WTC11 (cell line): ENCODE measurements around the gene C1orf198. TPM values are rescaled to one million over a fixed set of nuclear protein-coding genes. Genes with fewer than 3 reads are reported as not detected.

Experiments
- ATAC-seq: fragments of 200-7000 bp; cut with Tn5 transposase; 2 replicates; pipeline ENCODE4 v1.10.0; 2021; ENCODE audit warnings: mild to moderate bottlenecking, moderate library complexity
- CTCF ChIA-PET: fragments of 300-600 bp; sonication (Branson Sonifier 250); formaldehyde crosslinking; loops from one replicate; lab custom pipeline; 2021; ENCODE audit warnings: antibody characterized with exemption; lab: Charles Lee
- POLR2A ChIA-PET: fragments of 350-600 bp; sonication (Branson Sonifier 250); formaldehyde crosslinking; loops from one replicate; lab custom pipeline; 2021; ENCODE audit warnings: antibody characterized with exemption; lab: Charles Lee
- DNase-seq: peaks from one replicate; pipeline ENCODE4 v3.0.0; 2021; ENCODE audit warnings: low spot score
- H3K27ac Mint-ChIP-seq: 2 replicates; pipeline ENCODE4 v1.8.0; 2021; ENCODE audit warnings: mixed read lengths
- H3K27me3 Mint-ChIP-seq: 2 replicates; pipeline ENCODE4 v1.8.0; 2021; ENCODE audit warnings: low read depth, mild to moderate bottlenecking, moderate library complexity, mixed read lengths
- H3K36me3 Mint-ChIP-seq: 2 replicates; pipeline ENCODE4 v1.8.0; 2021; ENCODE audit warnings: mixed read lengths
- H3K4me1 Mint-ChIP-seq: 2 replicates; pipeline ENCODE4 v1.8.0; 2022; ENCODE audit warnings: mixed read lengths
- H3K4me3 Mint-ChIP-seq: 2 replicates; pipeline ENCODE4 v1.8.0; 2021; ENCODE audit warnings: mild to moderate bottlenecking, moderate library complexity, mixed read lengths
- H3K9me3 Mint-ChIP-seq: 2 replicates; pipeline ENCODE4 v1.8.0; 2021; ENCODE audit warnings: mixed read lengths
- ETV6 ChIP-seq: sonication (generic); formaldehyde crosslinking; IDR thresholded peaks from 2 replicates; pipeline ENCODE4 v1.8.1; 2022; ENCODE audit warnings: mild to moderate bottlenecking, missing genetic modification reagents
- FOXJ3 ChIP-seq: sonication (generic); formaldehyde crosslinking; IDR thresholded peaks from 2 replicates; pipeline ENCODE4 v1.9.0; 2021; ENCODE audit warnings: missing genetic modification reagents, mild to moderate bottlenecking, borderline replicate concordance
- GTF2I ChIP-seq: fragments of 250-450 bp; sonication (Bioruptor Pico); conservative IDR thresholded peaks from 2 replicates; pipeline ENCODE4 v1.4.0; 2021; ENCODE audit warnings: mild to moderate bottlenecking
- KAT7 ChIP-seq: sonication (generic); formaldehyde crosslinking; IDR thresholded peaks from 2 replicates; pipeline ENCODE4 v1.8.1; 2023; ENCODE audit warnings: missing genetic modification reagents, mild to moderate bottlenecking, borderline replicate concordance
- NR1H2 ChIP-seq: sonication (generic); formaldehyde crosslinking; IDR thresholded peaks from 2 replicates; pipeline ENCODE4 v1.9.0; 2021; ENCODE audit warnings: mild to moderate bottlenecking, moderate library complexity, missing genetic modification reagents
- PRRX2 ChIP-seq: fragments of 250-450 bp; sonication (Bioruptor Pico); IDR thresholded peaks from 2 replicates; pipeline ENCODE4 v1.8.0; 2021; ENCODE audit warnings: mild to moderate bottlenecking
- SOX15 ChIP-seq: fragments of 250-450 bp; sonication (Bioruptor Pico); IDR thresholded peaks from 2 replicates; pipeline ENCODE4 v1.9.0; 2021; ENCODE audit warnings: mild to moderate bottlenecking
- TP53 ChIP-seq: sonication (generic); formaldehyde crosslinking; IDR thresholded peaks from 2 replicates; pipeline ENCODE4 v1.8.1; 2023; ENCODE audit warnings: mild to moderate bottlenecking, missing genetic modification reagents
- ZNF263 ChIP-seq: sonication (generic); formaldehyde crosslinking; IDR thresholded peaks from 2 replicates; pipeline ENCODE4 v1.8.1; 2022; ENCODE audit warnings: low read depth, mild to moderate bottlenecking, moderate library complexity, missing genetic modification reagents
- ZNF317 ChIP-seq: sonication (generic); formaldehyde crosslinking; IDR thresholded peaks from 2 replicates; pipeline ENCODE4 v1.8.1; 2023; ENCODE audit warnings: low read depth, mild to moderate bottlenecking, moderate library complexity, missing genetic modification reagents, borderline replicate concordance
- ZNF396 ChIP-seq: fragments of 250-450 bp; sonication (Bioruptor Pico); IDR thresholded peaks from 2 replicates; pipeline ENCODE4 v1.8.0; 2021; ENCODE audit warnings: mild to moderate bottlenecking, moderate library complexity, borderline replicate concordance
- total RNA-seq: library from RNA; stranded (reverse); gene quantifications from 3 replicates; pipeline ENCODE4 v1.2.3, GENCODE V29; 2021
- TF ChIP-seq, protein P1 (sequence below): sonication (generic); formaldehyde crosslinking; IDR thresholded peaks from 2 replicates; pipeline ENCODE4 v1.8.1; 2023; ENCODE audit warnings: mild to moderate bottlenecking, moderate library complexity, missing genetic modification reagents
- TF ChIP-seq, protein P2 (sequence below): fragments of 250-450 bp; sonication (Bioruptor Pico); IDR thresholded peaks from 2 replicates; pipeline ENCODE4 v2.1.2; 2022; ENCODE audit warnings: mild to moderate bottlenecking, moderate library complexity
- TF ChIP-seq, protein P3 (sequence below): fragments of 250-450 bp; sonication (Bioruptor Pico); IDR thresholded peaks from 2 replicates; pipeline ENCODE4 v1.9.0; 2021; ENCODE audit warnings: mild to moderate bottlenecking
- TF ChIP-seq, protein P4 (sequence below): fragments of 200-600 bp; IDR thresholded peaks from 2 replicates; pipeline ENCODE4 v1.8.0; 2022; ENCODE audit warnings: antibody characterized with exemption
- TF ChIP-seq, protein P5 (sequence below): sonication (generic); formaldehyde crosslinking; IDR thresholded peaks from 2 replicates; pipeline ENCODE4 v1.8.0; 2022; ENCODE audit warnings: mild to moderate bottlenecking, missing genetic modification reagents
- TF ChIP-seq, protein P6 (sequence below): sonication (generic); formaldehyde crosslinking; IDR thresholded peaks from 2 replicates; pipeline ENCODE4 v1.8.1; 2022; ENCODE audit warnings: low read depth, mild to moderate bottlenecking, moderate library complexity, missing genetic modification reagents, borderline replicate concordance
- TF ChIP-seq, protein P7 (sequence below): sonication (generic); formaldehyde crosslinking; IDR thresholded peaks from 2 replicates; pipeline ENCODE4 v1.8.1; 2022; ENCODE audit warnings: mild to moderate bottlenecking, moderate library complexity, missing genetic modification reagents
- TF ChIP-seq, protein P8 (sequence below): sonication (generic); formaldehyde crosslinking; IDR thresholded peaks from 2 replicates; pipeline ENCODE4 v1.8.1; 2023; ENCODE audit warnings: mild to moderate bottlenecking, missing genetic modification reagents, borderline replicate concordance
- TF ChIP-seq, protein P9 (sequence below): sonication (generic); formaldehyde crosslinking; IDR thresholded peaks from 2 replicates; pipeline ENCODE4 v1.8.1; 2023; ENCODE audit warnings: mild to moderate bottlenecking, missing genetic modification reagents
- TF ChIP-seq, protein P10 (sequence below): sonication (generic); formaldehyde crosslinking; conservative IDR thresholded peaks from 2 replicates; pipeline ENCODE4 v1.8.1; 2022; ENCODE audit warnings: mild to moderate bottlenecking, missing genetic modification reagents

Gene C1orf198
- total RNA-seq, 1 experiment from 2014 or later: 26.9 TPM

DNA sequence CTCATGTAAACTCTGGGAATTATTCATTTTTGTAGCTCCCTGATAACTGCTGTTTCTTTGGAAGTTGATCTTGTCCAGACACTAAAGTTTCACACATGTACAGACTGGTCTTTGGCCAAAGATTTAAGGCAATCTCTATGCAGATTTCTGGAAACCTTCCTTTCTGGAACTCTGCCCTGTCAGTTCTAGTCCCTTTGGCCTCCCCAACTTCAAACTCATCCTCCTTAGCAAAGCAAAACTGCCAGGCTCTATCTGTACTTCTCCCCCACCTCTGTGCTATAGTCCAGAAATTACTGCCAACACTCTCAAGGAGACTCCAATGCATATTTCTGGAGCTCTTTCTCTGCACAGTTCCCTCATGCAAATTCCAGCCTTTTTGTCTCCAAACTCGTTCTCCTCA is 36.5 kb downstream of the C1orf198 start:
- TF ChIP-seq, protein P1, sequence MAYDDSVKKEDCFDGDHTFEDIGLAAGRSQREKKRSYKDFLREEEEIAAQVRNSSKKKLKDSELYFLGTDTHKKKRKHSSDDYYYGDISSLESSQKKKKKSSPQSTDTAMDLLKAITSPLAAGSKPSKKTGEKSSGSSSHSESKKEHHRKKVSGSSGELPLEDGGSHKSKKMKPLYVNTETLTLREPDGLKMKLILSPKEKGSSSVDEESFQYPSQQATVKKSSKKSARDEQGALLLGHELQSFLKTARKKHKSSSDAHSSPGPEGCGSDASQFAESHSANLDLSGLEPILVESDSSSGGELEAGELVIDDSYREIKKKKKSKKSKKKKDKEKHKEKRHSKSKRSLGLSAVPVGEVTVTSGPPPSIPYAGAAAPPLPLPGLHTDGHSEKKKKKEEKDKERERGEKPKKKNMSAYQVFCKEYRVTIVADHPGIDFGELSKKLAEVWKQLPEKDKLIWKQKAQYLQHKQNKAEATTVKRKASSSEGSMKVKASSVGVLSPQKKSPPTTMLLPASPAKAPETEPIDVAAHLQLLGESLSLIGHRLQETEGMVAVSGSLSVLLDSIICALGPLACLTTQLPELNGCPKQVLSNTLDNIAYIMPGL (CRISPR knock-in tag): no peak
- TF ChIP-seq, protein P2, sequence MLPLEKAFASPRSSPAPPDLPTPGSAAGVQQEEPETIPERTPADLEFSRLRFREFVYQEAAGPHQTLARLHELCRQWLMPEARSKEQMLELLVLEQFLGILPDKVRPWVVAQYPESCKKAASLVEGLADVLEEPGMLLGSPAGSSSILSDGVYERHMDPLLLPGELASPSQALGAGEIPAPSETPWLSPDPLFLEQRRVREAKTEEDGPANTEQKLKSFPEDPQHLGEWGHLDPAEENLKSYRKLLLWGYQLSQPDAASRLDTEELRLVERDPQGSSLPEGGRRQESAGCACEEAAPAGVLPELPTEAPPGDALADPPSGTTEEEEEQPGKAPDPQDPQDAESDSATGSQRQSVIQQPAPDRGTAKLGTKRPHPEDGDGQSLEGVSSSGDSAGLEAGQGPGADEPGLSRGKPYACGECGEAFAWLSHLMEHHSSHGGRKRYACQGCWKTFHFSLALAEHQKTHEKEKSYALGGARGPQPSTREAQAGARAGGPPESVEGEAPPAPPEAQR (CRISPR knock-in tag): no peak
- no peak for TF ChIP-seq ETV6 (CRISPR knock-in tag)
- Mint-ChIP-seq H3K27me3 (no peaks in the 10 kb centered on the region), H3K27ac (no peak overlapping the region), H3K4me1 (no peaks in the 10 kb centered on the region), H3K4me3 (no peak overlapping the region), H3K9me3 (no peaks in the 10 kb centered on the region), H3K36me3 (no peaks in the 10 kb centered on the region)
- ChIA-PET POLR2A (no interaction called here), CTCF (no interaction called here)
- ATAC-seq (no peak), DNase-seq (no peak)

DNA sequence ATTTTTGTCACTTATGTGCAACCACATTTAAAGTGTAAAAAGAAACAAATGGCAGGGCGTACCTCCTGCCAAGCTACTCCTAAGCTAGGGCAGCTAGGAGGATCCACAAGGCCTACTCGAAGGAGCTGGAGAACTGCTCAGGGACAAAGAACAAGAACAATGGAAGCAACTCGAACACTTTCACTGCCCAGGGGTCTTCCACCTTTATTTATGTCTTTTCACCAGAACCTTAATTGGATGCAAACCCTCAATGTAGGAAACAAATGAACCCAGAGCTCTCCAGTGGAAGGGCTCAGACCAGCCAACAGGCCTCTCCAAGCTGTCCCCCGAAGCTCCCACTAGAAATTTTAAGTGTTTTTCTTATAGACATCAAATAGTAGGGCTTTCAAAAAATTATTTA is 39.9 kb downstream of the C1orf198 start:
- H3K27ac Mint-ChIP-seq: no peak overlapping the region
- TF ChIP-seq PRRX2 (CRISPR knock-in tag): no peak
- TF ChIP-seq ZNF263: no peak
- TF ChIP-seq, protein P3, sequence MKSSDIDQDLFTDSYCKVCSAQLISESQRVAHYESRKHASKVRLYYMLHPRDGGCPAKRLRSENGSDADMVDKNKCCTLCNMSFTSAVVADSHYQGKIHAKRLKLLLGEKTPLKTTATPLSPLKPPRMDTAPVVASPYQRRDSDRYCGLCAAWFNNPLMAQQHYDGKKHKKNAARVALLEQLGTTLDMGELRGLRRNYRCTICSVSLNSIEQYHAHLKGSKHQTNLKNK: no peak
- no peak for TF ChIP-seq ZNF317 (CRISPR knock-in tag)
- no peak for TF ChIP-seq TP53
- TF ChIP-seq, protein P4, sequence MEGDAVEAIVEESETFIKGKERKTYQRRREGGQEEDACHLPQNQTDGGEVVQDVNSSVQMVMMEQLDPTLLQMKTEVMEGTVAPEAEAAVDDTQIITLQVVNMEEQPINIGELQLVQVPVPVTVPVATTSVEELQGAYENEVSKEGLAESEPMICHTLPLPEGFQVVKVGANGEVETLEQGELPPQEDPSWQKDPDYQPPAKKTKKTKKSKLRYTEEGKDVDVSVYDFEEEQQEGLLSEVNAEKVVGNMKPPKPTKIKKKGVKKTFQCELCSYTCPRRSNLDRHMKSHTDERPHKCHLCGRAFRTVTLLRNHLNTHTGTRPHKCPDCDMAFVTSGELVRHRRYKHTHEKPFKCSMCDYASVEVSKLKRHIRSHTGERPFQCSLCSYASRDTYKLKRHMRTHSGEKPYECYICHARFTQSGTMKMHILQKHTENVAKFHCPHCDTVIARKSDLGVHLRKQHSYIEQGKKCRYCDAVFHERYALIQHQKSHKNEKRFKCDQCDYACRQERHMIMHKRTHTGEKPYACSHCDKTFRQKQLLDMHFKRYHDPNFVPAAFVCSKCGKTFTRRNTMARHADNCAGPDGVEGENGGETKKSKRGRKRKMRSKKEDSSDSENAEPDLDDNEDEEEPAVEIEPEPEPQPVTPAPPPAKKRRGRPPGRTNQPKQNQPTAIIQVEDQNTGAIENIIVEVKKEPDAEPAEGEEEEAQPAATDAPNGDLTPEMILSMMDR: no peak
- TF ChIP-seq, protein P5, sequence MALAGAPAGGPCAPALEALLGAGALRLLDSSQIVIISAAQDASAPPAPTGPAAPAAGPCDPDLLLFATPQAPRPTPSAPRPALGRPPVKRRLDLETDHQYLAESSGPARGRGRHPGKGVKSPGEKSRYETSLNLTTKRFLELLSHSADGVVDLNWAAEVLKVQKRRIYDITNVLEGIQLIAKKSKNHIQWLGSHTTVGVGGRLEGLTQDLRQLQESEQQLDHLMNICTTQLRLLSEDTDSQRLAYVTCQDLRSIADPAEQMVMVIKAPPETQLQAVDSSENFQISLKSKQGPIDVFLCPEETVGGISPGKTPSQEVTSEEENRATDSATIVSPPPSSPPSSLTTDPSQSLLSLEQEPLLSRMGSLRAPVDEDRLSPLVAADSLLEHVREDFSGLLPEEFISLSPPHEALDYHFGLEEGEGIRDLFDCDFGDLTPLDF: no peak
- TF ChIP-seq, protein P6, sequence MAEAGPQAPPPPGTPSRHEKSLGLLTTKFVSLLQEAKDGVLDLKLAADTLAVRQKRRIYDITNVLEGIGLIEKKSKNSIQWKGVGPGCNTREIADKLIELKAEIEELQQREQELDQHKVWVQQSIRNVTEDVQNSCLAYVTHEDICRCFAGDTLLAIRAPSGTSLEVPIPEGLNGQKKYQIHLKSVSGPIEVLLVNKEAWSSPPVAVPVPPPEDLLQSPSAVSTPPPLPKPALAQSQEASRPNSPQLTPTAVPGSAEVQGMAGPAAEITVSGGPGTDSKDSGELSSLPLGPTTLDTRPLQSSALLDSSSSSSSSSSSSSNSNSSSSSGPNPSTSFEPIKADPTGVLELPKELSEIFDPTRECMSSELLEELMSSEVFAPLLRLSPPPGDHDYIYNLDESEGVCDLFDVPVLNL (CRISPR knock-in tag): no peak
- TF ChIP-seq KAT7 (CRISPR knock-in tag): no peak
- TF ChIP-seq, protein P7, sequence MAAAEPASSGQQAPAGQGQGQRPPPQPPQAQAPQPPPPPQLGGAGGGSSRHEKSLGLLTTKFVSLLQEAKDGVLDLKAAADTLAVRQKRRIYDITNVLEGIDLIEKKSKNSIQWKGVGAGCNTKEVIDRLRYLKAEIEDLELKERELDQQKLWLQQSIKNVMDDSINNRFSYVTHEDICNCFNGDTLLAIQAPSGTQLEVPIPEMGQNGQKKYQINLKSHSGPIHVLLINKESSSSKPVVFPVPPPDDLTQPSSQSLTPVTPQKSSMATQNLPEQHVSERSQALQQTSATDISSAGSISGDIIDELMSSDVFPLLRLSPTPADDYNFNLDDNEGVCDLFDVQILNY (CRISPR knock-in tag): no peak
- TF ChIP-seq, protein P8, sequence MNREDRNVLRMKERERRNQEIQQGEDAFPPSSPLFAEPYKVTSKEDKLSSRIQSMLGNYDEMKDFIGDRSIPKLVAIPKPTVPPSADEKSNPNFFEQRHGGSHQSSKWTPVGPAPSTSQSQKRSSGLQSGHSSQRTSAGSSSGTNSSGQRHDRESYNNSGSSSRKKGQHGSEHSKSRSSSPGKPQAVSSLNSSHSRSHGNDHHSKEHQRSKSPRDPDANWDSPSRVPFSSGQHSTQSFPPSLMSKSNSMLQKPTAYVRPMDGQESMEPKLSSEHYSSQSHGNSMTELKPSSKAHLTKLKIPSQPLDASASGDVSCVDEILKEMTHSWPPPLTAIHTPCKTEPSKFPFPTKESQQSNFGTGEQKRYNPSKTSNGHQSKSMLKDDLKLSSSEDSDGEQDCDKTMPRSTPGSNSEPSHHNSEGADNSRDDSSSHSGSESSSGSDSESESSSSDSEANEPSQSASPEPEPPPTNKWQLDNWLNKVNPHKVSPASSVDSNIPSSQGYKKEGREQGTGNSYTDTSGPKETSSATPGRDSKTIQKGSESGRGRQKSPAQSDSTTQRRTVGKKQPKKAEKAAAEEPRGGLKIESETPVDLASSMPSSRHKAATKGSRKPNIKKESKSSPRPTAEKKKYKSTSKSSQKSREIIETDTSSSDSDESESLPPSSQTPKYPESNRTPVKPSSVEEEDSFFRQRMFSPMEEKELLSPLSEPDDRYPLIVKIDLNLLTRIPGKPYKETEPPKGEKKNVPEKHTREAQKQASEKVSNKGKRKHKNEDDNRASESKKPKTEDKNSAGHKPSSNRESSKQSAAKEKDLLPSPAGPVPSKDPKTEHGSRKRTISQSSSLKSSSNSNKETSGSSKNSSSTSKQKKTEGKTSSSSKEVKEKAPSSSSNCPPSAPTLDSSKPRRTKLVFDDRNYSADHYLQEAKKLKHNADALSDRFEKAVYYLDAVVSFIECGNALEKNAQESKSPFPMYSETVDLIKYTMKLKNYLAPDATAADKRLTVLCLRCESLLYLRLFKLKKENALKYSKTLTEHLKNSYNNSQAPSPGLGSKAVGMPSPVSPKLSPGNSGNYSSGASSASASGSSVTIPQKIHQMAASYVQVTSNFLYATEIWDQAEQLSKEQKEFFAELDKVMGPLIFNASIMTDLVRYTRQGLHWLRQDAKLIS (CRISPR knock-in tag): no peak
- no peak for TF ChIP-seq GTF2I
- no peak for TF ChIP-seq NR1H2
- no peak for TF ChIP-seq SOX15 (CRISPR knock-in tag)
- no peak for TF ChIP-seq FOXJ3
- TF ChIP-seq, protein P9, sequence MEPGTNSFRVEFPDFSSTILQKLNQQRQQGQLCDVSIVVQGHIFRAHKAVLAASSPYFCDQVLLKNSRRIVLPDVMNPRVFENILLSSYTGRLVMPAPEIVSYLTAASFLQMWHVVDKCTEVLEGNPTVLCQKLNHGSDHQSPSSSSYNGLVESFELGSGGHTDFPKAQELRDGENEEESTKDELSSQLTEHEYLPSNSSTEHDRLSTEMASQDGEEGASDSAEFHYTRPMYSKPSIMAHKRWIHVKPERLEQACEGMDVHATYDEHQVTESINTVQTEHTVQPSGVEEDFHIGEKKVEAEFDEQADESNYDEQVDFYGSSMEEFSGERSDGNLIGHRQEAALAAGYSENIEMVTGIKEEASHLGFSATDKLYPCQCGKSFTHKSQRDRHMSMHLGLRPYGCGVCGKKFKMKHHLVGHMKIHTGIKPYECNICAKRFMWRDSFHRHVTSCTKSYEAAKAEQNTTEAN (CRISPR knock-in tag): no peak
- TF ChIP-seq, protein P10, sequence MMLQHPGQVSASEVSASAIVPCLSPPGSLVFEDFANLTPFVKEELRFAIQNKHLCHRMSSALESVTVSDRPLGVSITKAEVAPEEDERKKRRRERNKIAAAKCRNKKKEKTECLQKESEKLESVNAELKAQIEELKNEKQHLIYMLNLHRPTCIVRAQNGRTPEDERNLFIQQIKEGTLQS: no peak
- TF ChIP-seq ZNF396: no peak

More for the DNA sequence above, 39.9 kb downstream of the C1orf198 start:
- no peak for ATAC-seq
- Mint-ChIP-seq H3K27me3 (no peaks in the 10 kb centered on the region; the same call in 1 of the 2 replicates), H3K9me3 (no peaks in the 10 kb centered on the region), H3K36me3 (no peaks in the 10 kb centered on the region), H3K4me3 (no peak overlapping the region), H3K4me1 (no peaks in the 10 kb centered on the region)
- ChIA-PET CTCF (interaction anchor here (0.8 to 1.3 kb wide), 2 partner anchors 34 to 264 kb away, joined by 3 read pairs; no protein-coding TSS in a partner anchor), POLR2A (no interaction called here)
- DNase-seq: no peak
